Measurements from ENCODE around the gene PARVA. TPM values are rescaled to one million over a fixed set of nuclear protein-coding genes. Genes with fewer than 3 reads are reported as not detected.

The PARVA gene
- total RNA-seq, 1 experiment from 2014 or later, result 29.1 TPM

DNA sequence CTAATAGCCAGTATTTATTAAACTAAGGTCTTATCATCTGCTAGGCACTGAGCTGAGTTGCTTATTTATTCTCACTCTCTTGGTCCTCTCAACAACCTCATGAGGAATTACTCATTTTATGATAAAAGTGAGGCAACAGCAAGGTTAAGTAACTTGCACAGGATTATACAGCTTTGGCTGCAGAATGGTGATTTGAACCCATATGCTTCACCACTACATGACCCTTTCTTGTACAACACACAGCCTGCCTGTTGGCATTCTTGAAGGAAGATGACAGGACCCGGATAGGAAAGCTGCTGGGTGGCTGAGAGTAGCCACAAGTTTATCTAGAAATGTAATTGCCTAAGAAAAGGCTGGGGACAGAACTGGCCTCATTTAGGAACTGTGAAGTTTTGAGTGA, 5.3 kb upstream of the PARVA start:
- no TSS peak for BruUV-seq (replicated peaks)
- no peaks in the 10 kb centered on the region for H3K36me3 ChIP-seq (ENCODE audit: control insufficient read depth, insufficient read depth, low read length)
- peaks cover 5% of the 10 kb centered on the region for H3K4me1 ChIP-seq (ENCODE audit: control insufficient read depth, insufficient read depth, low read length)
- no peaks in the 10 kb centered on the region for H3K27me3 ChIP-seq (ENCODE audit: control insufficient read depth, insufficient read depth, low read length)
- H3K27ac ChIP-seq (ENCODE audit: low read length), result no peak overlapping the region
- DNase-seq (ENCODE audit: low read depth, low spot score) (no peak), ATAC-seq (no peak)
- H3K9me3 ChIP-seq (ENCODE audit: control insufficient read depth, insufficient read depth, low read depth, low read length), result no peaks in the 10 kb centered on the region
- in situ Hi-C loops (cut with HindIII; ENCODE audit: low pct_unique_long_range_greater_than_20kb, low sequenced_read_pairs), result no loop called here
- no peak overlapping the region for H3K4me3 ChIP-seq (ENCODE audit: low read depth in 2 of 2, low read length in 2 of 2)
- POLR2A ChIA-PET, result no interaction called here
- intact Hi-C loops (cut with micrococcal nuclease; ENCODE audit: unreplicated experiment), result no loop called here
- CTCF ChIA-PET, result no interaction called here
- TF ChIP-seq, protein P1, sequence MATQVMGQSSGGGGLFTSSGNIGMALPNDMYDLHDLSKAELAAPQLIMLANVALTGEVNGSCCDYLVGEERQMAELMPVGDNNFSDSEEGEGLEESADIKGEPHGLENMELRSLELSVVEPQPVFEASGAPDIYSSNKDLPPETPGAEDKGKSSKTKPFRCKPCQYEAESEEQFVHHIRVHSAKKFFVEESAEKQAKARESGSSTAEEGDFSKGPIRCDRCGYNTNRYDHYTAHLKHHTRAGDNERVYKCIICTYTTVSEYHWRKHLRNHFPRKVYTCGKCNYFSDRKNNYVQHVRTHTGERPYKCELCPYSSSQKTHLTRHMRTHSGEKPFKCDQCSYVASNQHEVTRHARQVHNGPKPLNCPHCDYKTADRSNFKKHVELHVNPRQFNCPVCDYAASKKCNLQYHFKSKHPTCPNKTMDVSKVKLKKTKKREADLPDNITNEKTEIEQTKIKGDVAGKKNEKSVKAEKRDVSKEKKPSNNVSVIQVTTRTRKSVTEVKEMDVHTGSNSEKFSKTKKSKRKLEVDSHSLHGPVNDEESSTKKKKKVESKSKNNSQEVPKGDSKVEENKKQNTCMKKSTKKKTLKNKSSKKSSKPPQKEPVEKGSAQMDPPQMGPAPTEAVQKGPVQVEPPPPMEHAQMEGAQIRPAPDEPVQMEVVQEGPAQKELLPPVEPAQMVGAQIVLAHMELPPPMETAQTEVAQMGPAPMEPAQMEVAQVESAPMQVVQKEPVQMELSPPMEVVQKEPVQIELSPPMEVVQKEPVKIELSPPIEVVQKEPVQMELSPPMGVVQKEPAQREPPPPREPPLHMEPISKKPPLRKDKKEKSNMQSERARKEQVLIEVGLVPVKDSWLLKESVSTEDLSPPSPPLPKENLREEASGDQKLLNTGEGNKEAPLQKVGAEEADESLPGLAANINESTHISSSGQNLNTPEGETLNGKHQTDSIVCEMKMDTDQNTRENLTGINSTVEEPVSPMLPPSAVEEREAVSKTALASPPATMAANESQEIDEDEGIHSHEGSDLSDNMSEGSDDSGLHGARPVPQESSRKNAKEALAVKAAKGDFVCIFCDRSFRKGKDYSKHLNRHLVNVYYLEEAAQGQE (IDR thresholded peaks at IDR 0.05; ENCODE audit: insufficient read depth in 1 of 2, low read depth in 2 of 2, low read length in 1 of 2), result no peak
- TF ChIP-seq POLR2AphosphoS5 (IDR thresholded peaks at IDR 0.05; ENCODE audit: low read depth, low read length) (no peak), TCF7L2 (IDR thresholded peaks at IDR 0.05; ENCODE audit: low read depth, low read length) (no peak), SIN3A (IDR thresholded peaks at IDR 0.05; ENCODE audit: borderline replicate concordance, insufficient read depth, low read depth, low read length) (no peak)
- TF ChIP-seq, protein P2, sequence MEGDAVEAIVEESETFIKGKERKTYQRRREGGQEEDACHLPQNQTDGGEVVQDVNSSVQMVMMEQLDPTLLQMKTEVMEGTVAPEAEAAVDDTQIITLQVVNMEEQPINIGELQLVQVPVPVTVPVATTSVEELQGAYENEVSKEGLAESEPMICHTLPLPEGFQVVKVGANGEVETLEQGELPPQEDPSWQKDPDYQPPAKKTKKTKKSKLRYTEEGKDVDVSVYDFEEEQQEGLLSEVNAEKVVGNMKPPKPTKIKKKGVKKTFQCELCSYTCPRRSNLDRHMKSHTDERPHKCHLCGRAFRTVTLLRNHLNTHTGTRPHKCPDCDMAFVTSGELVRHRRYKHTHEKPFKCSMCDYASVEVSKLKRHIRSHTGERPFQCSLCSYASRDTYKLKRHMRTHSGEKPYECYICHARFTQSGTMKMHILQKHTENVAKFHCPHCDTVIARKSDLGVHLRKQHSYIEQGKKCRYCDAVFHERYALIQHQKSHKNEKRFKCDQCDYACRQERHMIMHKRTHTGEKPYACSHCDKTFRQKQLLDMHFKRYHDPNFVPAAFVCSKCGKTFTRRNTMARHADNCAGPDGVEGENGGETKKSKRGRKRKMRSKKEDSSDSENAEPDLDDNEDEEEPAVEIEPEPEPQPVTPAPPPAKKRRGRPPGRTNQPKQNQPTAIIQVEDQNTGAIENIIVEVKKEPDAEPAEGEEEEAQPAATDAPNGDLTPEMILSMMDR (IDR thresholded peaks at IDR 0.05), result no peak

DNA sequence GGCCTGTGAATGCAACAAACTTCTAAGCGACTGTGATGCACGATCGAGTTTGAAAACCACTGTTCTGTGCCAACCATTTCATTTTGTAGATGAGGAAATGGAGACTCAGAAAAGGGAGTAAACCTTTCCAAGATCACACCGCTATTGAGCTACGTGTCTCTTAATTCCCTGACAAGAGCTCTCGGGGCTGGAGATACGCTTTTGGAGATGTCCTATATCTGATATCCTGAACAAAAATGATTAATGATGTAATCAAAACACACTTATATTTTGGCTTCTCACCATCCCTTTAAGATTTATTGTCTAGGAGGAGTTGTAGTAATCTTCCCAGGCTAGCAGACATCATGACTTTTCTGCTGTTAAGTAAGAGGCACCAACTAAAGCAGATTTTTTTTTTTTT, 1.7 kb upstream of the PARVA start:
- H3K4me1 ChIP-seq (ENCODE audit: control insufficient read depth, insufficient read depth, low read length), result peaks cover 6% of the 10 kb centered on the region
- no peak for TF ChIP-seq SIN3A (IDR thresholded peaks at IDR 0.05; ENCODE audit: borderline replicate concordance, insufficient read depth, low read depth, low read length)
- TF ChIP-seq, protein P2 (IDR thresholded peaks at IDR 0.05), result no peak
- no peak for TF ChIP-seq POLR2AphosphoS5 (IDR thresholded peaks at IDR 0.05; ENCODE audit: low read depth, low read length)
- TF ChIP-seq TCF7L2 (IDR thresholded peaks at IDR 0.05; ENCODE audit: low read depth, low read length), result no peak
- TF ChIP-seq, protein P1 (IDR thresholded peaks at IDR 0.05; ENCODE audit: insufficient read depth in 1 of 2, low read depth in 2 of 2, low read length in 1 of 2), result no peak
- POLR2A ChIA-PET, result interaction anchor here (0.6 kb wide), 1 partner anchor 9 kb away, joined by 3 read pairs; no protein-coding TSS in a partner anchor
- CTCF ChIA-PET, result no interaction called here
- no peak overlapping the region for H3K27ac ChIP-seq (ENCODE audit: low read length)
- ATAC-seq (no peak), DNase-seq (ENCODE audit: low read depth, low spot score) (no peak)
- intact Hi-C loops (cut with micrococcal nuclease; ENCODE audit: unreplicated experiment) (no loop called here), in situ Hi-C loops (cut with HindIII; ENCODE audit: low pct_unique_long_range_greater_than_20kb, low sequenced_read_pairs) (no loop called here)
- no TSS peak for BruUV-seq (replicated peaks)
- no peaks in the 10 kb centered on the region for H3K9me3 ChIP-seq (ENCODE audit: control insufficient read depth, insufficient read depth, low read depth, low read length)
- H3K36me3 ChIP-seq (ENCODE audit: control insufficient read depth, insufficient read depth, low read length), result no peaks in the 10 kb centered on the region
- no peaks in the 10 kb centered on the region for H3K27me3 ChIP-seq (ENCODE audit: control insufficient read depth, insufficient read depth, low read length)
- no peak overlapping the region for H3K4me3 ChIP-seq (ENCODE audit: low read depth in 2 of 2, low read length in 2 of 2)

All from Panc1 (cell line).